Right atrium auricular region (tissue), 2 donors: ENCODE results near the gene ZCCHC7. TPM values are rescaled to one million over a fixed set of nuclear protein-coding genes. Genes with fewer than 3 reads are reported as not detected.

Source experiments
- DNase-seq: peaks from one replicate; pipeline ENCODE4 v3.0.0-alpha.2; 2019; ENCODE audit warnings: low spot score
- H3K27ac ChIP-seq, 2 donors: fragments of 200-600 bp; sonication (generic); 1 replicate in 1 of 2; 2 replicates in 1 of 2; pipeline ENCODE4 v1.5.1; 2016 to 2019
- H3K27me3 ChIP-seq, 2 donors: fragments of 200-600 bp; sonication (generic); one replicate each; pipeline versions ENCODE4 v1.5.1 to v1.6.0; 2017 to 2019
- H3K36me3 ChIP-seq: fragments of 200-600 bp; sonication (generic); one replicate; pipeline ENCODE4 v1.5.1; 2016
- H3K4me1 ChIP-seq, 2 donors: fragments of 200-600 bp; sonication (generic); one replicate each; pipeline versions ENCODE4 v1.5.1 to v1.6.0; 2017 to 2019
- H3K4me3 ChIP-seq, 2 donors: fragments of 200-600 bp; sonication (generic); 1 replicate in 1 of 2; 2 replicates in 1 of 2; pipeline ENCODE4 v1.5.1; 2017 to 2019; ENCODE audit warnings: mild to moderate bottlenecking in 1 of 2, moderate library complexity in 1 of 2
- H3K9me3 ChIP-seq, 2 donors: fragments of 200-600 bp; sonication (generic); one replicate each; pipeline ENCODE4 v1.5.1; 2019
- CTCF ChIP-seq, 2 donors: fragments of 200-600 bp; sonication (generic); IDR thresholded peaks; one replicate each; pipeline ENCODE4 v1.5.1; 2019; ENCODE audit warnings: antibody characterized with exemption in 2 of 2
- total RNA-seq, 2 donors: library from RNA; depleted of rRNA; stranded (reverse); fragments of >200 nt; gene quantifications; one replicate each; pipeline ENCODE4 v1.1.0, GENCODE V29; 2016

ZCCHC7 gene
- total RNA-seq, 2 donors from 2014 or later: 8.1 to 8.6 TPM

- H3K27me3 ChIP-seq: no peaks in the 10 kb centered on the region
- H3K9me3 ChIP-seq: no peaks in the 10 kb centered on the region
- no peaks in the 10 kb centered on the region for H3K4me1 ChIP-seq
These were observed 139.6 kb downstream of the ZCCHC7 start for GRCh38 chr9:37259951-37260350.

GRCh38 chr9:37262410-37262809 is 142.0 kb downstream of the ZCCHC7 start:
- Histone ChIP-seq H3K9me3 (no peaks in the 10 kb centered on the region), H3K27ac (no peak overlapping the region), H3K4me1 (no peaks in the 10 kb centered on the region), H3K27me3 (no peaks in the 10 kb centered on the region), H3K36me3 (no peaks in the 10 kb centered on the region), H3K4me3 (no peak overlapping the region)
- peak in 1 of 2 donors; percentile 59 for TF ChIP-seq CTCF (IDR thresholded peaks at IDR 0.05)
- DNase-seq: no peak

More at GRCh38 chr9:37259951-37260350, 139.6 kb downstream of the ZCCHC7 start:
- no peak for TF ChIP-seq CTCF (IDR thresholded peaks at IDR 0.05)
- no peak for DNase-seq
- Histone ChIP-seq H3K4me3 (no peak overlapping the region), H3K36me3 (no peaks in the 10 kb centered on the region), H3K27ac (no peak overlapping the region)

- H3K36me3 ChIP-seq: no peaks in the 10 kb centered on the region
- H3K4me1 ChIP-seq: no peaks in the 10 kb centered on the region
- no peak overlapping the region for H3K4me3 ChIP-seq
- H3K27ac ChIP-seq: no peak overlapping the region
- DNase-seq: no peak
- H3K27me3 ChIP-seq: no peaks in the 10 kb centered on the region
- TF ChIP-seq CTCF (IDR thresholded peaks at IDR 0.05): no peak
- H3K9me3 ChIP-seq: no peaks in the 10 kb centered on the region
These were observed 144.2 kb downstream of the ZCCHC7 start for GRCh38 chr9:37264539-37264938.

- no peak overlapping the region for H3K4me3 ChIP-seq
- no peak for TF ChIP-seq CTCF (IDR thresholded peaks at IDR 0.05)
- H3K27ac ChIP-seq: no peak overlapping the region
- DNase-seq: no peak
- H3K9me3 ChIP-seq: no peaks in the 10 kb centered on the region
- no peaks in the 10 kb centered on the region for H3K36me3 ChIP-seq
- H3K4me1 ChIP-seq: no peaks in the 10 kb centered on the region
- no peaks in the 10 kb centered on the region for H3K27me3 ChIP-seq
These were observed 146.3 kb downstream of the ZCCHC7 start for GRCh38 chr9:37266630-37267029.

GRCh38 chr9:37269221-37269620 is 148.8 kb downstream of the ZCCHC7 start:
- Histone ChIP-seq H3K4me3 (no peak overlapping the region), H3K9me3 (peaks cover 0 to 4% of the 10 kb centered on the region in 2 donors), H3K27me3 (no peaks in the 10 kb centered on the region), H3K36me3 (no peaks in the 10 kb centered on the region), H3K4me1 (no peaks in the 10 kb centered on the region), H3K27ac (no peak overlapping the region)
- no peak for DNase-seq
- TF ChIP-seq CTCF (IDR thresholded peaks at IDR 0.05): no peak

GRCh38 chr9:37271679-37272078 is 151.3 kb downstream of the ZCCHC7 start:
- Histone ChIP-seq H3K9me3 (peaks cover 0 to 4% of the 10 kb centered on the region in 2 donors), H3K4me3 (no peak overlapping the region), H3K4me1 (no peaks in the 10 kb centered on the region), H3K27me3 (no peaks in the 10 kb centered on the region), H3K36me3 (no peaks in the 10 kb centered on the region), H3K27ac (no peak overlapping the region)
- no peak for TF ChIP-seq CTCF (IDR thresholded peaks at IDR 0.05)
- no peak for DNase-seq
